GM18526 (cell line): Measurements from ENCODE around the gene NTN5.

Experiments used
- POLR2A ChIP-seq: IDR thresholded peaks from 3 replicates; pipeline ENCODE4 v1.6.1; 2011; ENCODE audit not compliant: insufficient read length; ENCODE audit errors: extremely low read depth

The NTN5 gene

GRCh38 chr19:48618278-48618915 lies 54.4 kb downstream of the NTN5 start:
- no peak for TF ChIP-seq POLR2A

- TF ChIP-seq POLR2A = no peak
Observed at GRCh38 chr19:48617146-48617937, 55.5 kb downstream of the NTN5 start.

GRCh38 chr19:48616491-48617056 lies 56.2 kb downstream of the NTN5 start:
- TF ChIP-seq POLR2A = no peak

- TF ChIP-seq POLR2A = no peak
Observed at GRCh38 chr19:48616041-48616436, 56.8 kb downstream of the NTN5 start.

- TF ChIP-seq POLR2A = no peak
Observed at GRCh38 chr19:48615231-48616040, 57.4 kb downstream of the NTN5 start.

GRCh38 chr19:48614436-48615230 lies 58.2 kb downstream of the NTN5 start, which contains the start of gene FAM83E:
Gene FAM83E (minus strand): TSS chr19:48615076. CDS start chr19:48613372, 1,704 bp downstream.
- peak; percentile 43 for TF ChIP-seq POLR2A

- TF ChIP-seq POLR2A = no peak
Observed at GRCh38 chr19:48613852-48614435, 58.9 kb downstream of the NTN5 start.

GRCh38 chr19:48613024-48613851 lies 59.6 kb downstream of the NTN5 start:
- peak; percentile 29 for TF ChIP-seq POLR2A

- TF ChIP-seq POLR2A = no peak
Observed at GRCh38 chr19:48611872-48612271, 60.9 kb downstream of the NTN5 start.
